ENCODE data around the gene NDE1. TPM values are rescaled to one million over a fixed set of nuclear protein-coding genes. Genes with fewer than 3 reads are reported as not detected.

Gene NDE1
- total RNA-seq, 2 donors from 2014 or later, result 11.2 to 37.9 TPM

- intact Hi-C loops (cut with DNase I), result no loop called here
- 79 to 87% methylated on average over 4 to 14 of the region's 14 CpGs for WGBS, 2 donors
- no peak for ATAC-seq
- Histone ChIP-seq H3K27me3 (no peaks in the 10 kb centered on the region), H3K36me3 (replicated peaks in 1 of 2; ENCODE audit: insufficient read depth in 1 of 2, low read depth in 2 of 2) (no peaks in the 10 kb centered on the region), H3K4me3 (no peak overlapping the region), H3K9me3 (no peaks in the 10 kb centered on the region), H3K27ac (no peak overlapping the region), H3K4me1 (no peaks in the 10 kb centered on the region)
- DNase-seq, result no peak
- no peak for TF ChIP-seq CTCF (IDR thresholded peaks at IDR 0.05)
- TF ChIP-seq POLR2A (IDR thresholded peaks at IDR 0.05), result no peak
Measured at GRCh38 chr16:15747937-15748336, 97.9 kb downstream of the NDE1 start.

GRCh38 chr16:15748654-15749053, 98.6 kb downstream of the NDE1 start:
- H3K9me3 ChIP-seq, result no peaks in the 10 kb centered on the region
- no peak overlapping the region for H3K4me3 ChIP-seq
- H3K27me3 ChIP-seq, result no peaks in the 10 kb centered on the region
- DNase-seq, result no peak
- ATAC-seq, result no peak
- TF ChIP-seq CTCF (IDR thresholded peaks at IDR 0.05), result no peak
- no peak for TF ChIP-seq POLR2A (IDR thresholded peaks at IDR 0.05)
- H3K4me1 ChIP-seq, result no peaks in the 10 kb centered on the region
- WGBS, 2 donors, result 86 to 95% methylated on average over 2 of the region's 2 CpGs
- no peaks in the 10 kb centered on the region for H3K36me3 ChIP-seq (replicated peaks in 1 of 2; ENCODE audit: insufficient read depth in 1 of 2, low read depth in 2 of 2)
- no peak overlapping the region for H3K27ac ChIP-seq
- intact Hi-C loops (cut with DNase I), result no loop called here

- TF ChIP-seq CTCF (IDR thresholded peaks at IDR 0.05) (no peak), POLR2A (IDR thresholded peaks at IDR 0.05) (no peak)
- no peaks in the 10 kb centered on the region for H3K27me3 ChIP-seq
- no peaks in the 10 kb centered on the region for H3K36me3 ChIP-seq (replicated peaks in 1 of 2; ENCODE audit: insufficient read depth in 1 of 2, low read depth in 2 of 2)
- intact Hi-C loops (cut with DNase I), result no loop called here
- 31 to 40% methylated on average over 2 of the region's 2 CpGs for WGBS, 2 donors
- no peak overlapping the region for H3K4me3 ChIP-seq
- H3K4me1 ChIP-seq, result no peaks in the 10 kb centered on the region
- H3K9me3 ChIP-seq, result no peaks in the 10 kb centered on the region
- no peak overlapping the region for H3K27ac ChIP-seq
- no peak for ATAC-seq
- DNase-seq, result no peak
Measured at GRCh38 chr16:15749371-15749770, 99.3 kb downstream of the NDE1 start.

- Histone ChIP-seq H3K27me3 (no peaks in the 10 kb centered on the region), H3K4me1 (no peaks in the 10 kb centered on the region), H3K4me3 (no peak overlapping the region), H3K36me3 (replicated peaks in 1 of 2; ENCODE audit: insufficient read depth in 1 of 2, low read depth in 2 of 2) (no peaks in the 10 kb centered on the region), H3K9me3 (no peaks in the 10 kb centered on the region), H3K27ac (no peak overlapping the region)
- intact Hi-C loops (cut with DNase I), result no loop called here
- 77 to 81% methylated on average over 5 to 17 of the region's 18 CpGs for WGBS, 2 donors
- no peak for ATAC-seq
- TF ChIP-seq CTCF (IDR thresholded peaks at IDR 0.05), result no peak
- no peak for TF ChIP-seq POLR2A (IDR thresholded peaks at IDR 0.05)
- no peak for DNase-seq
Measured at GRCh38 chr16:15749985-15750384, 99.9 kb downstream of the NDE1 start.

- WGBS, 2 donors, result 86% methylated on average over 6 to 7 of the region's 7 CpGs
- intact Hi-C loops (cut with DNase I), result no loop called here
- ATAC-seq (no peak), DNase-seq (no peak)
- Histone ChIP-seq H3K9me3 (no peaks in the 10 kb centered on the region), H3K27me3 (no peaks in the 10 kb centered on the region), H3K4me1 (no peaks in the 10 kb centered on the region), H3K36me3 (replicated peaks in 1 of 2; ENCODE audit: insufficient read depth in 1 of 2, low read depth in 2 of 2) (no peaks in the 10 kb centered on the region), H3K4me3 (no peak overlapping the region), H3K27ac (no peak overlapping the region)
- no peak for TF ChIP-seq CTCF (IDR thresholded peaks at IDR 0.05)
- TF ChIP-seq POLR2A (IDR thresholded peaks at IDR 0.05), result no peak
Measured at GRCh38 chr16:15751940-15752339, 101.9 kb downstream of the NDE1 start.
